Osteocyte (in vitro differentiated cells): ENCODE measurements around the gene ATP2A3. TPM values are rescaled to one million over a fixed set of nuclear protein-coding genes. Genes with fewer than 3 reads are reported as not detected.

ENCODE experiments used
- DNase-seq: peaks from one replicate; pipeline ENCODE4 v3.0.0; 2021; ENCODE audit warnings: mixed read lengths; ENCODE audit not compliant: unreplicated experiment; ENCODE audit errors: extremely low spot score
- H3K27ac Mint-ChIP-seq: one replicate; pipeline ENCODE4 v1.8.0; 2021; ENCODE audit warnings: mild to moderate bottlenecking, mixed read lengths; ENCODE audit not compliant: unreplicated experiment
- H3K27me3 Mint-ChIP-seq: one replicate; pipeline ENCODE4 v1.8.0; 2021; ENCODE audit warnings: mixed read lengths; ENCODE audit not compliant: unreplicated experiment
- H3K36me3 Mint-ChIP-seq: one replicate; pipeline ENCODE4 v1.8.0; 2021; ENCODE audit warnings: mixed read lengths; ENCODE audit not compliant: unreplicated experiment
- H3K4me1 Mint-ChIP-seq: one replicate; pipeline ENCODE4 v1.8.0; 2021; ENCODE audit warnings: mixed read lengths; ENCODE audit not compliant: unreplicated experiment
- H3K4me3 Mint-ChIP-seq: one replicate; pipeline ENCODE4 v1.8.0; 2021; ENCODE audit warnings: mild to moderate bottlenecking, moderate library complexity, mixed read lengths; ENCODE audit not compliant: unreplicated experiment
- H3K9me3 Mint-ChIP-seq: one replicate; pipeline ENCODE4 v1.8.0; 2021; ENCODE audit warnings: mixed read lengths; ENCODE audit not compliant: unreplicated experiment
- total RNA-seq: library from RNA; stranded (reverse); gene quantifications from 2 replicates; pipeline ENCODE4 v1.2.1, GENCODE V29; 2021
- TF ChIP-seq, protein P1 (sequence below): fragments of 200-600 bp; sonication (generic); IDR thresholded peaks from 2 replicates; pipeline ENCODE4 v1.5.0; 2021; ENCODE audit warnings: antibody characterized with exemption, mild to moderate bottlenecking, moderate library complexity

The ATP2A3 gene
- total RNA-seq, 1 donor from 2014 or later: not detected

DNA sequence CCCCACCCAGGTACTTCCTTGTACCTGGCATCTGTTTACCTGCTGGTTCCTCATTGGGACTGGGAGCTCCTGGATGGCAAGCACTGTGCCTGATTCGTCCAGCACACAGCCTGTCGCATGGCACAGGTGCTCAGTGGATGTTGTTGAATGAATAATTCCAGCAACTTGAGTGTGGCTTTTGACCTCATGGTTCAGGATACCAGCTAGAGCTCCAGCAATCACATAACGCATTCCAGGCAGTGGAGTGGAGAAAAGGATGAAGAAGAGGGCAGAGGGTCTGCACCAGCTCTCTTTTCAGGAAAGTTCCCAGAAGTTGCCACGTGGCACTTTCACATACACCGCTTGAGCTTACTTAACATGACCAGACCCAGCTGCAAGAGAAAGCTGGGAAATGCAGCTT lies 70.0 kb downstream of the ATP2A3 start:
- no peak for DNase-seq
- H3K36me3 Mint-ChIP-seq: no peaks in the 10 kb centered on the region
- TF ChIP-seq, protein P1, sequence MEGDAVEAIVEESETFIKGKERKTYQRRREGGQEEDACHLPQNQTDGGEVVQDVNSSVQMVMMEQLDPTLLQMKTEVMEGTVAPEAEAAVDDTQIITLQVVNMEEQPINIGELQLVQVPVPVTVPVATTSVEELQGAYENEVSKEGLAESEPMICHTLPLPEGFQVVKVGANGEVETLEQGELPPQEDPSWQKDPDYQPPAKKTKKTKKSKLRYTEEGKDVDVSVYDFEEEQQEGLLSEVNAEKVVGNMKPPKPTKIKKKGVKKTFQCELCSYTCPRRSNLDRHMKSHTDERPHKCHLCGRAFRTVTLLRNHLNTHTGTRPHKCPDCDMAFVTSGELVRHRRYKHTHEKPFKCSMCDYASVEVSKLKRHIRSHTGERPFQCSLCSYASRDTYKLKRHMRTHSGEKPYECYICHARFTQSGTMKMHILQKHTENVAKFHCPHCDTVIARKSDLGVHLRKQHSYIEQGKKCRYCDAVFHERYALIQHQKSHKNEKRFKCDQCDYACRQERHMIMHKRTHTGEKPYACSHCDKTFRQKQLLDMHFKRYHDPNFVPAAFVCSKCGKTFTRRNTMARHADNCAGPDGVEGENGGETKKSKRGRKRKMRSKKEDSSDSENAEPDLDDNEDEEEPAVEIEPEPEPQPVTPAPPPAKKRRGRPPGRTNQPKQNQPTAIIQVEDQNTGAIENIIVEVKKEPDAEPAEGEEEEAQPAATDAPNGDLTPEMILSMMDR: no peak
- H3K4me3 Mint-ChIP-seq: peak overlapping the region; percentile 10
- no peaks in the 10 kb centered on the region for H3K9me3 Mint-ChIP-seq
- peaks cover 50% of the 10 kb centered on the region for H3K4me1 Mint-ChIP-seq
- H3K27ac Mint-ChIP-seq: no peak overlapping the region
- no peaks in the 10 kb centered on the region for H3K27me3 Mint-ChIP-seq

DNA sequence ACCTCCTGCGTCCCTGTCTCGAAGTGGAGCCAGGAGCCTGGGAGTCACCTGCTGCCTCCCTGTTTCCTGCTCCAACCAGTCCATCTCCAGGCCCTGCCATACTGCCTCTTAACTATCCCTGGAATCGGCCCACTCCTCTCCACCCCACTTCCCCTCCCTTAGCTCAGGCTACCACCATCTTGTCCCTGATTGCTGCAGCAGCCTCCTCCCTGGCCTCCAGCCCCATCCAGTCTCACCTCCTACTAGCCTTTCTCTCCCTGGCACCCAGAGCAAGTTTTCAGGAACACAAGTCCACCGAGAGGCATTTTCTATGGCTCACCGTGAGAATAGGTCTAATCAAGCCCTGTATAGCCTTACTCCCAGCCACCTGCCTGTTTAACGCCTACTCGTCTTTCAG lies 70.5 kb downstream of the ATP2A3 start:
- peaks cover 52% of the 10 kb centered on the region for H3K4me1 Mint-ChIP-seq
- no peaks in the 10 kb centered on the region for H3K27me3 Mint-ChIP-seq
- TF ChIP-seq, protein P1: no peak
- peak overlapping the region; percentile 60 for H3K4me3 Mint-ChIP-seq
- no peaks in the 10 kb centered on the region for H3K9me3 Mint-ChIP-seq
- no peaks in the 10 kb centered on the region for H3K36me3 Mint-ChIP-seq
- H3K27ac Mint-ChIP-seq: no peak overlapping the region
- no peak for DNase-seq

- DNase-seq: peak; percentile 91
- TF ChIP-seq, protein P1: no peak
- Mint-ChIP-seq H3K4me1 (peaks cover 52% of the 10 kb centered on the region), H3K27ac (no peak within 1 kb of the TSS), H3K27me3 (no peaks in the 10 kb centered on the region), H3K36me3 (no peaks in the 10 kb centered on the region), H3K4me3 (peak within 1 kb of the TSS; percentile 71), H3K9me3 (no peaks in the 10 kb centered on the region)
Measured at GRCh38 chr17:3893003-3893719, 71.1 kb downstream of the ATP2A3 start, which contains the start of gene CAMKK1. CAMKK1 (minus strand) TSS chr17:3893053; CDS start chr17:3885687, 7,366 bp downstream.

- Mint-ChIP-seq H3K27ac (no peak overlapping the region), H3K4me3 (peak overlapping the region; percentile 71), H3K9me3 (no peaks in the 10 kb centered on the region), H3K4me1 (peaks cover 52% of the 10 kb centered on the region), H3K27me3 (no peaks in the 10 kb centered on the region), H3K36me3 (no peaks in the 10 kb centered on the region)
- DNase-seq: no peak
- TF ChIP-seq, protein P1: no peak
Measured at GRCh38 chr17:3892095-3892998, 71.9 kb downstream of the ATP2A3 start.

DNA sequence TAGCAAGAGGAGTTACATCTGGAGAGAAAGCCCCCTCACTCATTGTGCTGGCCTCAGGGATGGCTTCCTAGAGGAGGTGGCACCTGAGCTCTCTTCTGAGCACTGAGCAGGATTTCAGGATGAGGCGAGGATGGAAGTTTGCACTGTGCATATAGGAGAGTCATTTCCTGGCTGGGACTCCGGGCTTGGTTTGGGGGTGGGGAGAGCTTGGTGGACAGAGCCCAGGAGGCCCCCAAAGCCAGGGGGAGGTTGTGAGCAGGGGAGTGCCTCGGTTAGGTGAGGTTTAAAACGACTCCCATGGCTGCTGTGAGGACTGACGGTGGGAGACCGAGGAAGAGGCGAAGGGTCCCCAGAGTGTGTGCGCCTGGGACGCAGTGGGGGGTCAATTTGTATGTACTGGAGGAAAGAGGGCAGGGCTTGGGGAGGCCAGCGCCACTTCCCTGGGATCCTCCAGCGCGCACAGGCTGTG lies 72.6 kb downstream of the ATP2A3 start:
- Mint-ChIP-seq H3K27me3 (no peaks in the 10 kb centered on the region), H3K4me3 (peak overlapping the region; percentile 71), H3K9me3 (no peaks in the 10 kb centered on the region), H3K27ac (peak overlapping the region; percentile 20), H3K36me3 (no peaks in the 10 kb centered on the region), H3K4me1 (peaks cover 56% of the 10 kb centered on the region)
- TF ChIP-seq, protein P1: no peak
- DNase-seq: no peak
